Suprapubic skin (tissue), 4 donors: ENCODE data around the gene BOLA3. TPM values are rescaled to one million over a fixed set of nuclear protein-coding genes. Genes with fewer than 3 reads are reported as not detected.

ENCODE experiments used
- DNase-seq, 2 donors: peaks; one replicate each; pipeline ENCODE4 v3.0.0-alpha.2; 2019; ENCODE audit warnings: low spot score in 2 of 2
- H3K27ac ChIP-seq: fragments of 200-600 bp; sonication (generic); one replicate; pipeline ENCODE4 v1.5.1; 2019
- H3K27me3 ChIP-seq: fragments of 200-600 bp; sonication (generic); one replicate; pipeline ENCODE4 v1.5.1; 2019
- H3K36me3 ChIP-seq: fragments of 200-600 bp; sonication (generic); one replicate; pipeline ENCODE4 v1.5.1; 2019
- H3K4me1 ChIP-seq: fragments of 200-600 bp; sonication (generic); one replicate; pipeline ENCODE4 v1.5.1; 2019
- H3K4me3 ChIP-seq: fragments of 200-600 bp; sonication (generic); one replicate; pipeline ENCODE4 v1.5.1; 2019; ENCODE audit warnings: mild to moderate bottlenecking
- H3K9me3 ChIP-seq: fragments of 200-600 bp; sonication (generic); one replicate; pipeline ENCODE4 v1.5.1; 2019
- CTCF ChIP-seq, 2 donors: fragments of 200-600 bp in 1 of 2; fragments of 450-650 bp in 1 of 2; sonication (generic) in 1 of 2; IDR thresholded peaks; one replicate each; pipeline ENCODE4 v1.5.1; 2016 to 2019; ENCODE audit warnings: antibody characterized with exemption in 2 of 2, mild to moderate bottlenecking in 1 of 2, moderate library complexity in 1 of 2
- EP300 ChIP-seq: sonication (generic); formaldehyde crosslinking; IDR thresholded peaks from one replicate; pipeline ENCODE4 v1.6.1; 2017; ENCODE audit warnings: antibody characterized with exemption
- POLR2A ChIP-seq, 2 donors: fragments of 450-650 bp; IDR thresholded peaks; one replicate each; pipeline ENCODE4 v1.6.1; 2017; ENCODE audit warnings: antibody characterized with exemption in 2 of 2, mild to moderate bottlenecking in 2 of 2, moderate library complexity in 2 of 2
- POLR2AphosphoS5 ChIP-seq, 3 donors: sonication (generic); formaldehyde crosslinking; IDR thresholded peaks; one replicate each; pipeline ENCODE4 v1.6.1; 2017; ENCODE audit warnings: antibody characterized with exemption in 3 of 3
- WGBS: methylation state at CpG from one replicate; pipeline ENCODE4 v1.1.5; 2018; 5-methylcytosine and 5-hydroxymethylcytosine counted together
- total RNA-seq, 4 donors: library from RNA; depleted of rRNA; stranded (reverse); fragments of >200 nt; gene quantifications; one replicate each; pipeline ENCODE4 v1.1.0, GENCODE V29; 2016

The BOLA3 gene
- total RNA-seq, 4 donors from 2014 or later, result 18.9 to 44.0 (median 28.1) TPM

DNA sequence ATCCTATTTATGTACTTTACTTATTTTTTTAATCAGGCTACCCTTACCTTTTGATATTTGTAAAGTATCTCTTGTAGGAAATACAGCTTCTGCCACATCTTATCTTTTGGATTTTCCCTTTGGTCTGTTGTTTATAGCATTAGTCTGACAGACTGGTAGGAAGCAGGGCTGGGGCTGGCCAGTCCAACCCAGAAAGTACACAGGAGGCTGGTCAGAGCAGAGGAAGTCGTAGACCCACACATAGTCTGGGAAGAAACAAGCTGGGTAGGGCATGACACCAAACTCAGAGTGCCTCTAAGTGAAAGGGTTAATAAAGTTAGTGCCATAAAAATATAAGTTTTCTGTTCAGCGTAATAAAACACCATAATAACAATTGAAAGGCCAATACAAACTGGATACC, 51.7 kb downstream of the BOLA3 start:
- Histone ChIP-seq H3K9me3 (no peaks in the 10 kb centered on the region), H3K36me3 (peaks cover 83% of the 10 kb centered on the region), H3K4me3 (no peak overlapping the region), H3K4me1 (peaks cover 8% of the 10 kb centered on the region), H3K27ac (no peak overlapping the region), H3K27me3 (no peaks in the 10 kb centered on the region)
- DNase-seq, result no peak
- WGBS, result 93% methylated on average over 2 of the region's 2 CpGs
- TF ChIP-seq POLR2AphosphoS5 (IDR thresholded peaks at IDR 0.05) (no peak), CTCF (IDR thresholded peaks at IDR 0.05) (no peak), EP300 (no peak), POLR2A (IDR thresholded peaks at IDR 0.05) (no peak)

DNA sequence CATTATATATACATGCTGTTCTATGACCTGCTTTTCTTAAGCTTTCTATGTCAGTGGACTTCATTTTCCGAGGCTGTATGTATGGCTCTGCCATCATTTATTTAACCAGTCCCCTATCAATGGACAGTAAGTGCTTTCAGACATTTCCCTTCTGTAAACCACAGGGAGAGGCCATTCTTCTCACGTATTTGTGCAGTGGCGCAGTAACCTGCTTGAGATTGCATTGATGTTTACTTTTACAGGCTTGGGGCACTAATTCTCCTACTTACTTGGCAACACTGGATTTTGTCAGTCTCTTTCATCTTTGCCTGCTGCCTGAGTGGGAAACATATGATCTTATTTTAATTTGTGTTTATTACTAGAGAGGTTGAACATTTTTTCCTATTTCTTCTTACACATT, 52.1 kb downstream of the BOLA3 start:
- no peak overlapping the region for H3K27ac ChIP-seq
- DNase-seq, result no peak
- no peaks in the 10 kb centered on the region for H3K9me3 ChIP-seq
- no peaks in the 10 kb centered on the region for H3K27me3 ChIP-seq
- no peak for TF ChIP-seq POLR2A (IDR thresholded peaks at IDR 0.05)
- no peak for TF ChIP-seq EP300
- TF ChIP-seq POLR2AphosphoS5 (IDR thresholded peaks at IDR 0.05), result no peak
- TF ChIP-seq CTCF (IDR thresholded peaks at IDR 0.05), result no peak
- H3K4me3 ChIP-seq, result no peak overlapping the region
- peaks cover 83% of the 10 kb centered on the region for H3K36me3 ChIP-seq
- peaks cover 8% of the 10 kb centered on the region for H3K4me1 ChIP-seq
- WGBS, result 83% methylated on average over 3 of the region's 3 CpGs

GRCh38 chr2:74094291-74094690, 53.4 kb downstream of the BOLA3 start:
- H3K36me3 ChIP-seq, result peaks cover 83% of the 10 kb centered on the region
- no peaks in the 10 kb centered on the region for H3K4me1 ChIP-seq
- peak in 1 of 2 donors; percentile 44 for DNase-seq
- H3K27ac ChIP-seq, result no peak overlapping the region
- H3K9me3 ChIP-seq, result no peaks in the 10 kb centered on the region
- H3K27me3 ChIP-seq, result no peaks in the 10 kb centered on the region
- WGBS, result 89% methylated on average over 7 of the region's 7 CpGs
- H3K4me3 ChIP-seq, result no peak overlapping the region
- TF ChIP-seq CTCF (IDR thresholded peaks at IDR 0.05), result no peak
- no peak for TF ChIP-seq POLR2A (IDR thresholded peaks at IDR 0.05)
- TF ChIP-seq POLR2AphosphoS5 (IDR thresholded peaks at IDR 0.05), result no peak
- no peak for TF ChIP-seq EP300

DNA sequence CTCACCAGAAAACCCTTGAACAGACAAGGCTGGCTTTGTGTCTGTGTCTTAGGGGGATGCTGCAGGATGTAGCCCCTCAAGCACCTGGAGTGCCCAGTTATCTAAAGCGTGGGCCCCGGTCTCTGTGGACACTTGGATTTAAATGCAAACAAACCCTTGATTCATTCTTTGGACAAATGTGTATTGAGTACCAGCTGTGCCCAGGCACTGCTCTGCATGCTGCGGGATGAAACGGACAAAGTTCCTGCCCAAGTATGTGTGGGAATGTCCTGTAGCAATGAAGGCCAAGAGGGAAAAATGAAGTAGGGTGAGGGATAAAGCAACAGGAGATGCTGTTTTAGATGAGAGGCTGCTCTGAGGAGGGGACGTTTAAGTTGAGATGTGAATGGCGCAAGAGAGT, 53.9 kb downstream of the BOLA3 start:
- DNase-seq, result no peak
- H3K9me3 ChIP-seq, result no peaks in the 10 kb centered on the region
- 93% methylated on average over 6 of the region's 6 CpGs for WGBS
- H3K36me3 ChIP-seq, result peaks cover 80% of the 10 kb centered on the region
- no peak overlapping the region for H3K4me3 ChIP-seq
- no peaks in the 10 kb centered on the region for H3K4me1 ChIP-seq
- H3K27me3 ChIP-seq, result no peaks in the 10 kb centered on the region
- no peak overlapping the region for H3K27ac ChIP-seq
- TF ChIP-seq POLR2A (IDR thresholded peaks at IDR 0.05), result no peak
- no peak for TF ChIP-seq EP300
- no peak for TF ChIP-seq POLR2AphosphoS5 (IDR thresholded peaks at IDR 0.05)
- TF ChIP-seq CTCF (IDR thresholded peaks at IDR 0.05), result no peak

- TF ChIP-seq EP300, result no peak
- TF ChIP-seq POLR2A (IDR thresholded peaks at IDR 0.05), result no peak
- TF ChIP-seq CTCF (IDR thresholded peaks at IDR 0.05), result no peak
- TF ChIP-seq POLR2AphosphoS5 (IDR thresholded peaks at IDR 0.05), result no peak
- H3K27me3 ChIP-seq, result no peaks in the 10 kb centered on the region
- DNase-seq, result no peak
- no peak overlapping the region for H3K4me3 ChIP-seq
- peaks cover 79% of the 10 kb centered on the region for H3K36me3 ChIP-seq
- H3K9me3 ChIP-seq, result no peaks in the 10 kb centered on the region
- H3K4me1 ChIP-seq, result no peaks in the 10 kb centered on the region
- WGBS, result 95% methylated on average over 11 of the region's 13 CpGs
- H3K27ac ChIP-seq, result no peak overlapping the region
Observed at GRCh38 chr2:74093426-74093825, 54.3 kb downstream of the BOLA3 start.
